ENCODE results near the gene PILRB. TPM values are rescaled to one million over a fixed set of nuclear protein-coding genes. Genes with fewer than 3 reads are reported as not detected.

Gene PILRB
- total RNA-seq, 1 donor from 2014 or later = 51.5 TPM

- TF ChIP-seq CTCF (conservative IDR thresholded peaks at IDR 0.05) = no peak
- H3K27me3 Mint-ChIP-seq = no peaks in the 10 kb centered on the region
- peaks cover 24% of the 10 kb centered on the region for H3K36me3 Mint-ChIP-seq
- no peaks in the 10 kb centered on the region for H3K9me3 Mint-ChIP-seq
- no peak overlapping the region for H3K27ac Mint-ChIP-seq
- no peaks in the 10 kb centered on the region for H3K4me1 Mint-ChIP-seq (ENCODE audit: unreplicated experiment)
- no peak for DNase-seq (ENCODE audit: extremely low spot score, unreplicated experiment)
- H3K4me3 Mint-ChIP-seq = no peak overlapping the region
These were observed 8.7 kb downstream of the PILRB start for GRCh38 chr7:100366411-100367250.

DNA sequence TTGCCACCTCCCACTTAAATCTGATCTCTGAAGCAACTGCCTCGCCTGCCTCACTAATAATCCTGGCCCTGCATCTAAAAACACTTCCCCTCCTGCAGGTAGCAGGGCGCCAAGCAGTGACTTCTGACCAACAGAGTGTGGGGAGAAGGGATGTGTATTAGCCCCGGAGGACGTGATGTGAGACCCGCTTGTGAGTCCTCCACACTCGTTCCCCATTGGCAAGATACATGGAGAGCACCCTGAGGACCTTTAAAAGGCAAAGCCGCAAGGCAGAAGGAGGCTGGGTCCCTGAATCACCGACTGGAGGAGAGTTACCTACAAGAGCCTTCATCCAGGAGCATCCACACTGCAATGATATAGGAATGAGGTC, 9.3 kb downstream of the PILRB start:
- no peaks in the 10 kb centered on the region for H3K9me3 Mint-ChIP-seq
- H3K27me3 Mint-ChIP-seq = no peaks in the 10 kb centered on the region
- no peak for TF ChIP-seq CTCF (conservative IDR thresholded peaks at IDR 0.05)
- no peak overlapping the region for H3K4me3 Mint-ChIP-seq
- H3K36me3 Mint-ChIP-seq = peaks cover 19% of the 10 kb centered on the region
- H3K27ac Mint-ChIP-seq = peak overlapping the region; percentile 18
- DNase-seq (ENCODE audit: extremely low spot score, unreplicated experiment) = no peak
- no peaks in the 10 kb centered on the region for H3K4me1 Mint-ChIP-seq (ENCODE audit: unreplicated experiment)

DNA sequence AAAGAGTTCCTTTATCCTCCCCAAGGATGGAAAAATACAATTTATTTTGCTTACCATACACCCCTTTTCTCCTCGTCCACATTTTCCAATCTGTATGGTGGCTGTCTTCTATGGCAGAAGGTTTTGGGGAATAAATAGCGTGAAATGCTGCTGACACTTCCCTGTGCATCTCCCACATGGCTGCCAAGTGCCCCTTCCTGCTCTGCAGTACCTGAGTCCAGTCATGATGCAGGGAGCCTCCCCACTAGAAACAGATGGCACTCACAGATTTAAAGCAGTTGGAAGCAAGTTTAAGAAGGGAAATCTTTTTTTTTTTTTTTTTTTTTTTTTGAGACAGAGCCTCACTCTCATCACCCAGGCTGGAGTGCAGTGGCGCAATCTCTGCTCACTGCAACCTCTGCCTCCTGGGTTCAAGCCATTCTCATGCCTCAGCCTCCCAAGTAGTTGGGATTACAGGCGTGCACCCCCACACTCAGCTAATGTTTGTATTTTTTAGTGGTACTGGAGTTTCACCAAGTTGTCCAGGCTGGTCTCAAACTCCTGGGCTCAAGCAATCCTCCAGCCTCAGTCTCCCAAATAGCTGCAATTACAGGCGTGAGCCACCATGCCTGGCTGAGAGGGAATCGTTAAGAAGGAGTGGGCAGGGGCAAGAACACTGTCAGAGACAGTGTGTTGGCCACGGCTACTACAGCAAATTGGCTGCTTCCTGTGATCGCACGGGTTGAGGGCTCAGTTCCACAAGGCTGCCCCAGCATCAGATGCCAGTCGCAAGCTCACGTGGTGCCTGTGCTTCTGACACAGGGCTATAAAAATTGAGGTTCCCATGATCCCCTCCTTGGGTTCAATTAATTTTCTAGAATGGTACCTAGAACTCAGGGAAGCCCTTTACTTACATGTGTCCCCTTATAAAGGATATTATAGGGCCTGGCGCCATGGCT, 10.0 kb downstream of the PILRB start:
- H3K9me3 Mint-ChIP-seq = no peaks in the 10 kb centered on the region
- no peaks in the 10 kb centered on the region for H3K4me1 Mint-ChIP-seq (ENCODE audit: unreplicated experiment)
- H3K27ac Mint-ChIP-seq = peak overlapping the region; percentile 18
- H3K36me3 Mint-ChIP-seq = peaks cover 18% of the 10 kb centered on the region
- no peak for DNase-seq (ENCODE audit: extremely low spot score, unreplicated experiment)
- H3K27me3 Mint-ChIP-seq = no peaks in the 10 kb centered on the region
- TF ChIP-seq CTCF (conservative IDR thresholded peaks at IDR 0.05) = no peak
- no peak overlapping the region for H3K4me3 Mint-ChIP-seq

- Mint-ChIP-seq H3K36me3 (peaks cover 11% of the 10 kb centered on the region), H3K9me3 (no peaks in the 10 kb centered on the region), H3K4me1 (ENCODE audit: unreplicated experiment) (peaks cover under 1% of the 10 kb centered on the region), H3K27me3 (no peaks in the 10 kb centered on the region), H3K27ac (no peak overlapping the region), H3K4me3 (no peak overlapping the region)
- DNase-seq (ENCODE audit: extremely low spot score, unreplicated experiment) = no peak
- TF ChIP-seq CTCF (conservative IDR thresholded peaks at IDR 0.05) = no peak
These were observed 11.2 kb downstream of the PILRB start for GRCh38 chr7:100369105-100369504.

GRCh38 chr7:100370303-100370702, 12.4 kb downstream of the PILRB start:
- H3K27ac Mint-ChIP-seq = peak overlapping the region; percentile 67
- peaks cover 11% of the 10 kb centered on the region for H3K4me1 Mint-ChIP-seq (ENCODE audit: unreplicated experiment)
- no peak for TF ChIP-seq CTCF (conservative IDR thresholded peaks at IDR 0.05)
- no peaks in the 10 kb centered on the region for H3K9me3 Mint-ChIP-seq
- peaks cover 2% of the 10 kb centered on the region for H3K36me3 Mint-ChIP-seq
- no peak for DNase-seq (ENCODE audit: extremely low spot score, unreplicated experiment)
- no peaks in the 10 kb centered on the region for H3K27me3 Mint-ChIP-seq
- H3K4me3 Mint-ChIP-seq = no peak overlapping the region

Data from type B pancreatic cell (in vitro differentiated cells).